PC-9 (cell line): ENCODE data around the gene POM121L2.

ENCODE experiments used
- CTCF ChIP-seq: fragments of 200-600 bp; sonication (generic); conservative IDR thresholded peaks from 2 replicates; pipeline ENCODE4 v1.6.1; 2017; ENCODE audit warnings: mixed run types, antibody characterized with exemption, mild to moderate bottlenecking, moderate library complexity
- EZH2 ChIP-seq: fragments of 200-600 bp; sonication (generic); IDR thresholded peaks from 2 replicates; pipeline ENCODE4 v1.8.0; 2017; ENCODE audit warnings: antibody characterized with exemption, low read depth

DNA sequence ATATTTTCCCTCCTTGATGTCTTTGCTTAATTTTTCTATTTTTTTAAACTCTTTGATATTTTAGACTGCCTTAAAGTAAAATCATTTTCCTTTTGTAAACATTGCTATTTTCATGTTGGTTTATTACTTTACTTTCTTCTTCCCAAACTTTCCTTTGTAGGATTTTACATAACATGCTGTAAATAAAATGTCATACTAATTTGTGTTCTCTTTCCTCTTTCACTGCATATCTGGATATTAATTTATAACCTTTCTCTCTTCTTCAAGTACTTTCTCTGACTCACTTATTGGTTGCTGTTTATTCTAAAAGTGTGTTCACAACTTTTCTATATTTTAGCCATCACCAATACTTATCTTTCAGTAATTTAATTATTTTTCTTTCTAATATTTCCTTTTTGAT, 9.3 kb upstream of the POM121L2 start:
- TF ChIP-seq CTCF: no peak
- no peak for TF ChIP-seq EZH2
